COLO829 (cell line): ENCODE data around the gene C9orf50.
"Not testable (repeated sequence)": the region's sequence is repeated elsewhere in the genome, so short reads cannot be mapped to it uniquely, and the experiment has no call there.

ENCODE experiments used
- DNase-seq: peaks from one replicate; pipeline ENCODE4 v3.0.0; 2012; ENCODE audit warnings: low spot score

C9orf50 gene

GRCh38 chr9:129648092-129648763, 27.3 kb upstream of the C9orf50 start:
- no peak for DNase-seq

- no peak for DNase-seq
Measured at GRCh38 chr9:129647635-129648034, 26.7 kb upstream of the C9orf50 start.

- DNase-seq = no peak
Measured at GRCh38 chr9:129646654-129647053, 25.8 kb upstream of the C9orf50 start.

- DNase-seq = no peak
Measured at GRCh38 chr9:129646252-129646651, 25.4 kb upstream of the C9orf50 start.

GRCh38 chr9:129644902-129645301, 24.0 kb upstream of the C9orf50 start:
- DNase-seq = no peak

GRCh38 chr9:129644365-129644764, 23.5 kb upstream of the C9orf50 start:
- DNase-seq = no peak

GRCh38 chr9:129643706-129644105, 22.8 kb upstream of the C9orf50 start:
- DNase-seq = no peak

- peak; percentile 100 for DNase-seq
Measured at GRCh38 chr9:129641750-129642585, 21.1 kb upstream of the C9orf50 start, which contains the start of gene ASB6. Gene ASB6, minus strand, starts transcription at chr9:129642151. Its CDS starts 152 bp downstream, at chr9:129641999.

GRCh38 chr9:129640871-129641749, 20.2 kb upstream of the C9orf50 start:
- no peak for DNase-seq

- peak; percentile 27 for DNase-seq
Measured at GRCh38 chr9:129640086-129640870, 19.4 kb upstream of the C9orf50 start.

- DNase-seq = no peak
Measured at GRCh38 chr9:129639756-129640085, 18.8 kb upstream of the C9orf50 start.

- no peak for DNase-seq
Measured at GRCh38 chr9:129639034-129639630, 18.2 kb upstream of the C9orf50 start.

- no peak for DNase-seq
Measured at GRCh38 chr9:129637673-129638439, 17.0 kb upstream of the C9orf50 start.

GRCh38 chr9:129637102-129637501, 16.2 kb upstream of the C9orf50 start:
- DNase-seq = no peak

GRCh38 chr9:129636343-129636742, 15.4 kb upstream of the C9orf50 start:
- not testable (repeated sequence) for DNase-seq

- DNase-seq = no peak
Measured at GRCh38 chr9:129635099-129636065, 14.5 kb upstream of the C9orf50 start.

GRCh38 chr9:129633848-129634247, 12.9 kb upstream of the C9orf50 start:
- no peak for DNase-seq

GRCh38 chr9:129633207-129633606, 12.3 kb upstream of the C9orf50 start:
- no peak for DNase-seq

- no peak for DNase-seq
Measured at GRCh38 chr9:129632460-129632859, 11.6 kb upstream of the C9orf50 start.
